Measurements from ENCODE around the gene ZNF175. TPM values are rescaled to one million over a fixed set of nuclear protein-coding genes. Genes with fewer than 3 reads are reported as not detected.

Gene ZNF175
- total and polyA plus RNA-seq, 9 of the 15 experiments (the other 6 are each of a cell fraction or from before 2014, with no cell fraction given), result 3.7 to 37.9 (median 14.0) TPM

- no peak for TF ChIP-seq MTA2 (IDR thresholded peaks at IDR 0.05; ENCODE audit: low read depth)
- no peak for TF ChIP-seq CBFB (CRISPR knock-in tag; IDR thresholded peaks at IDR 0.05)
- peak in 1 of 2 experiments; percentile 27; a peak in 1 of 4 replicates for TF ChIP-seq RCOR1 (IDR thresholded peaks at IDR 0.05; ENCODE audit: borderline replicate concordance in 1 of 2, low read depth in 2 of 2, low read length in 2 of 2)
- TF ChIP-seq, protein P1, sequence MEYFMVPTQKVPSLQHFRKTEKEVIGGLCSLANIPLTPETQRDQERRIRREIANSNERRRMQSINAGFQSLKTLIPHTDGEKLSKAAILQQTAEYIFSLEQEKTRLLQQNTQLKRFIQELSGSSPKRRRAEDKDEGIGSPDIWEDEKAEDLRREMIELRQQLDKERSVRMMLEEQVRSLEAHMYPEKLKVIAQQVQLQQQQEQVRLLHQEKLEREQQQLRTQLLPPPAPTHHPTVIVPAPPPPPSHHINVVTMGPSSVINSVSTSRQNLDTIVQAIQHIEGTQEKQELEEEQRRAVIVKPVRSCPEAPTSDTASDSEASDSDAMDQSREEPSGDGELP (CRISPR knock-in tag; IDR thresholded peaks at IDR 0.05; ENCODE audit: borderline replicate concordance), result 0 out of 2 replicates have a peak, but pooled peaks have one; percentile 26
- peak; percentile 7 to 49; a peak in 2 of 4 replicates for TF ChIP-seq RAD21 (CRISPR knock-in tag; conservative IDR thresholded peaks at IDR 0.05 in 1 of 2, IDR thresholded peaks at IDR 0.05 in 1 of 2)
- 0 out of 2 replicates have a peak, but pooled peaks have one; percentile 16 for TF ChIP-seq JUND (IDR thresholded peaks at IDR 0.05; ENCODE audit: borderline replicate concordance, low read depth, low read length)
- no peak; the same call in 2 of the 3 replicates for TF ChIP-seq JUND (tag; IDR thresholded peaks at IDR 0.05; ENCODE audit: borderline replicate concordance, low read depth, low read length)
- TF ChIP-seq NR2F6 (CRISPR knock-in tag; IDR thresholded peaks at IDR 0.05), result no peak
- no peak for TF ChIP-seq TEAD2 (tag; IDR thresholded peaks at IDR 0.05)
- peak; percentile 52; the same call in 1 of the 2 replicates for TF ChIP-seq ZNF592 (IDR thresholded peaks at IDR 0.05)
- no peak for TF ChIP-seq ZNF140 (CRISPR knock-in tag; IDR thresholded peaks at IDR 0.05)
- no peak for TF ChIP-seq PATZ1 (CRISPR knock-in tag; IDR thresholded peaks at IDR 0.05; ENCODE audit: borderline replicate concordance)
- TF ChIP-seq, protein P2, sequence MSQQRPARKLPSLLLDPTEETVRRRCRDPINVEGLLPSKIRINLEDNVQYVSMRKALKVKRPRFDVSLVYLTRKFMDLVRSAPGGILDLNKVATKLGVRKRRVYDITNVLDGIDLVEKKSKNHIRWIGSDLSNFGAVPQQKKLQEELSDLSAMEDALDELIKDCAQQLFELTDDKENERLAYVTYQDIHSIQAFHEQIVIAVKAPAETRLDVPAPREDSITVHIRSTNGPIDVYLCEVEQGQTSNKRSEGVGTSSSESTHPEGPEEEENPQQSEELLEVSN (IDR thresholded peaks at IDR 0.05; ENCODE audit: borderline replicate concordance in 1 of 2, extremely low read depth in 1 of 2, insufficient read depth in 1 of 2, insufficient read length in 1 of 2, low read depth in 1 of 2, low read length in 1 of 2, poor library complexity in 1 of 2, severe bottlenecking in 1 of 2), result peak in 1 of 2 experiments; percentile 25
- TF ChIP-seq, protein P3, sequence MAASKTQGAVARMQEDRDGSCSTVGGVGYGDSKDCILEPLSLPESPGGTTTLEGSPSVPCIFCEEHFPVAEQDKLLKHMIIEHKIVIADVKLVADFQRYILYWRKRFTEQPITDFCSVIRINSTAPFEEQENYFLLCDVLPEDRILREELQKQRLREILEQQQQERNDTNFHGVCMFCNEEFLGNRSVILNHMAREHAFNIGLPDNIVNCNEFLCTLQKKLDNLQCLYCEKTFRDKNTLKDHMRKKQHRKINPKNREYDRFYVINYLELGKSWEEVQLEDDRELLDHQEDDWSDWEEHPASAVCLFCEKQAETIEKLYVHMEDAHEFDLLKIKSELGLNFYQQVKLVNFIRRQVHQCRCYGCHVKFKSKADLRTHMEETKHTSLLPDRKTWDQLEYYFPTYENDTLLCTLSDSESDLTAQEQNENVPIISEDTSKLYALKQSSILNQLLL (CRISPR knock-in tag; IDR thresholded peaks at IDR 0.05; ENCODE audit: borderline replicate concordance), result no peak
These were observed 6.3 kb upstream of the ZNF175 start (continued) for GRCh38 chr19:51564791-51565190.

Measured in K562 (cell line).